HCT116 (cell line): ENCODE results near the gene TBC1D16.

Source experiments
- EZH2 ChIP-seq: fragments of 200-600 bp; sonication (generic); IDR thresholded peaks from 2 replicates; pipeline ENCODE4 v1.6.1; 2017; ENCODE audit warnings: antibody characterized with exemption, mixed run types
- POLR2A ChIP-seq: IDR thresholded peaks from 2 replicates; pipeline ENCODE4 v1.7.0; 2011; ENCODE audit warnings: borderline replicate concordance; ENCODE audit not compliant: insufficient read depth, insufficient read length; ENCODE audit errors: extremely low read depth
- POLR2AphosphoS5 ChIP-seq: IDR thresholded peaks from 2 replicates; pipeline ENCODE4 v1.6.1; 2011; ENCODE audit warnings: mild to moderate bottlenecking, low read depth, low read length, moderate library complexity
- RAD21 ChIP-seq: IDR thresholded peaks from 2 replicates; pipeline ENCODE4 v1.6.1; 2012; ENCODE audit warnings: low read depth, mild to moderate bottlenecking
- ZNF274 ChIP-seq: fragments of 200-500 bp; sonication (Bioruptor generic); IDR thresholded peaks from 2 replicates; pipeline ENCODE4 v1.6.1; 2014; ENCODE audit warnings: mild to moderate bottlenecking, low read depth, low read length, inconsistent platforms
- TF ChIP-seq, protein P1 (sequence below), 3 experiments: fragments of 200-600 bp in 1 of 3; sonication (generic) in 1 of 3; IDR thresholded peaks in 2 of 3; conservative IDR thresholded peaks in 1 of 3; 2 replicates each; pipeline ENCODE4 v1.5.1; 2012 to 2017; ENCODE audit warnings: low read depth in 2 of 3, low read length in 2 of 3, antibody characterized with exemption in 1 of 3, borderline replicate concordance in 1 of 3, control low read depth in 1 of 3, mild to moderate bottlenecking in 1 of 3, mixed read lengths in 1 of 3, mixed run types in 1 of 3, moderate library complexity in 1 of 3; ENCODE audit not compliant: insufficient read depth in 1 of 3
- TF ChIP-seq, protein P2 (sequence below): IDR thresholded peaks from 2 replicates; pipeline ENCODE4 v1.6.1; 2011; ENCODE audit warnings: mild to moderate bottlenecking, low read length, moderate library complexity; ENCODE audit not compliant: insufficient replicate concordance; ENCODE audit errors: extremely low read depth

DNA sequence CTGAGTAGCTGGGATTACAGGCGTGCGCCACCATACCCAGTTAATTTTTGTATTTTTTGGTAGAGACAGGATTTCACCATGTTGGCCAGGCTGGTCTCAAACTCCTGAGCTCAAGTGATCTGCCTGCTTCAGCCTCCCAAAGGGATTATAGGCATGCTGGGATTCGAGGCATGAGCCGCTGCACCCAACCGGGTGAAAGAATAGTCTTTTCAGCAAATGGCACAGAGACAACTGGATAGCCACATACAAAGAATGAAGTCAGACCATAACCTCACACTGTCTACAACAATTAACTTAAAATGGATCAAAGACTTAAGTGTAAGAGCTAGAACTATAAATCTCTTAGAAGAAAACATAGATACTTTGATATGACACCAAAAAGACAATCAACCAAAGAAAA is 67.6 kb downstream of the TBC1D16 start:
- TF ChIP-seq, protein P1, sequence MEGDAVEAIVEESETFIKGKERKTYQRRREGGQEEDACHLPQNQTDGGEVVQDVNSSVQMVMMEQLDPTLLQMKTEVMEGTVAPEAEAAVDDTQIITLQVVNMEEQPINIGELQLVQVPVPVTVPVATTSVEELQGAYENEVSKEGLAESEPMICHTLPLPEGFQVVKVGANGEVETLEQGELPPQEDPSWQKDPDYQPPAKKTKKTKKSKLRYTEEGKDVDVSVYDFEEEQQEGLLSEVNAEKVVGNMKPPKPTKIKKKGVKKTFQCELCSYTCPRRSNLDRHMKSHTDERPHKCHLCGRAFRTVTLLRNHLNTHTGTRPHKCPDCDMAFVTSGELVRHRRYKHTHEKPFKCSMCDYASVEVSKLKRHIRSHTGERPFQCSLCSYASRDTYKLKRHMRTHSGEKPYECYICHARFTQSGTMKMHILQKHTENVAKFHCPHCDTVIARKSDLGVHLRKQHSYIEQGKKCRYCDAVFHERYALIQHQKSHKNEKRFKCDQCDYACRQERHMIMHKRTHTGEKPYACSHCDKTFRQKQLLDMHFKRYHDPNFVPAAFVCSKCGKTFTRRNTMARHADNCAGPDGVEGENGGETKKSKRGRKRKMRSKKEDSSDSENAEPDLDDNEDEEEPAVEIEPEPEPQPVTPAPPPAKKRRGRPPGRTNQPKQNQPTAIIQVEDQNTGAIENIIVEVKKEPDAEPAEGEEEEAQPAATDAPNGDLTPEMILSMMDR (IDR thresholded peaks at IDR 0.05 in 2 of 3, conservative IDR thresholded peaks at IDR 0.05 in 1 of 3; ENCODE audit: borderline replicate concordance in 1 of 3, insufficient read depth in 1 of 3, low read depth in 2 of 3, low read length in 2 of 3) = no peak
- TF ChIP-seq RAD21 = no peak
- TF ChIP-seq, protein P2, sequence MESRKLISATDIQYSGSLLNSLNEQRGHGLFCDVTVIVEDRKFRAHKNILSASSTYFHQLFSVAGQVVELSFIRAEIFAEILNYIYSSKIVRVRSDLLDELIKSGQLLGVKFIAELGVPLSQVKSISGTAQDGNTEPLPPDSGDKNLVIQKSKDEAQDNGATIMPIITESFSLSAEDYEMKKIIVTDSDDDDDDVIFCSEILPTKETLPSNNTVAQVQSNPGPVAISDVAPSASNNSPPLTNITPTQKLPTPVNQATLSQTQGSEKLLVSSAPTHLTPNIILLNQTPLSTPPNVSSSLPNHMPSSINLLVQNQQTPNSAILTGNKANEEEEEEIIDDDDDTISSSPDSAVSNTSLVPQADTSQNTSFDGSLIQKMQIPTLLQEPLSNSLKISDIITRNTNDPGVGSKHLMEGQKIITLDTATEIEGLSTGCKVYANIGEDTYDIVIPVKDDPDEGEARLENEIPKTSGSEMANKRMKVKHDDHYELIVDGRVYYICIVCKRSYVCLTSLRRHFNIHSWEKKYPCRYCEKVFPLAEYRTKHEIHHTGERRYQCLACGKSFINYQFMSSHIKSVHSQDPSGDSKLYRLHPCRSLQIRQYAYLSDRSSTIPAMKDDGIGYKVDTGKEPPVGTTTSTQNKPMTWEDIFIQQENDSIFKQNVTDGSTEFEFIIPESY = no peak
- TF ChIP-seq POLR2AphosphoS5 = no peak
- no peak for TF ChIP-seq EZH2
- no peak for TF ChIP-seq POLR2A
- TF ChIP-seq ZNF274 = no peak
